Adrenal gland (tissue), 12 donors: ENCODE measurements around the gene GRIFIN. TPM values are rescaled to one million over a fixed set of nuclear protein-coding genes. Genes with fewer than 3 reads are reported as not detected.

ENCODE experiments used
- DNase-seq, 7 donors: peaks; one replicate each; pipeline ENCODE4 v3.0.0-alpha.2; 2019 to 2020
- H3K27ac ChIP-seq, 5 donors: fragments of 200-600 bp; sonication (generic) in 4 of 5; 1 replicate in 3 of 5; 2 replicates in 2 of 5; pipeline versions ENCODE4 v1.5.1 to v1.8.0; 2016 to 2020; ENCODE audit warnings: mild to moderate bottlenecking in 1 of 5
- H3K27me3 ChIP-seq: fragments of 200-600 bp; 2 replicates; pipeline ENCODE4 v1.8.0; 2021
- H3K36me3 ChIP-seq, 2 donors: fragments of 200-600 bp; replicated peaks in 1 of 2; 1 replicate in 1 of 2; 2 replicates in 1 of 2; pipeline versions ENCODE4 v1.5.1 to v1.8.0; 2018 to 2022
- H3K4me1 ChIP-seq, 2 donors: fragments of 200-600 bp; replicated peaks in 1 of 2; 1 replicate in 1 of 2; 2 replicates in 1 of 2; pipeline versions ENCODE4 v1.5.1 to v1.8.0; 2018 to 2021
- H3K4me3 ChIP-seq, 4 donors: fragments of 200-600 bp; sonication (generic) in 3 of 4; one replicate each; pipeline ENCODE4 v1.5.1; 2016 to 2018
- H3K9me3 ChIP-seq, 3 donors: fragments of 200-600 bp; sonication (generic) in 1 of 3; replicated peaks in 1 of 3; 1 replicate in 2 of 3; 2 replicates in 1 of 3; pipeline versions ENCODE4 v1.5.1 to v1.8.0; 2016 to 2021
- POLR2A ChIP-seq, 2 donors: fragments of 450-650 bp; IDR thresholded peaks; one replicate each; pipeline ENCODE4 v1.6.1; 2017; ENCODE audit warnings: antibody characterized with exemption in 2 of 2, mild to moderate bottlenecking in 2 of 2, moderate library complexity in 1 of 2
- WGBS, 4 donors: extraction: QIAGEN DNeasy Blood & Tissue Kit in 2 of 4; methylation state at CpG; one replicate each; pipeline versions ENCODE4 v1.1.5 to v1.1.7; 2013 to 2017; 5-methylcytosine and 5-hydroxymethylcytosine counted together
- intact Hi-C, 2 donors: fragments of 100-400 bp; cut with DNase I; formaldehyde crosslinking; loops; one replicate each; pipeline versions ENCODE4 v1.14.1 to v1.15.0; 2022 to 2023
- polyA plus RNA-seq, 3 donors: library from polyadenylated mRNA; stranded (reverse); fragments of 200-250 nt in 2 of 3; fragments of 350-450 nt in 1 of 3; fragmentation: Illumina TruSeq in 1 of 3; extraction: RNeasy Lipid Tissue Mini Kit (QIAGEN cat#74804) in 1 of 3; gene quantifications; one replicate each; pipeline ENCODE4 v1.2.3, GENCODE V29; 2013 to 2014
- total RNA-seq, 9 donors: library from RNA; depleted of rRNA in 4 of 9; stranded (reverse); fragments of >200 nt in 4 of 9; fragments of 120-200 nt in 1 of 9; fragmentation: NEBNext Ultra II Directional in 1 of 9; extraction: Animal tissue kit (Norgen Biotek cat#: 25700) in 1 of 9; gene quantifications; one replicate each; pipeline versions ENCODE4 v1.1.0 to v1.2.4, GENCODE V29; 2013 to 2023
- TF ChIP-seq, protein P1 (sequence below), 6 experiments: fragments of 450-650 bp in 4 of 6; fragments of 200-600 bp in 2 of 6; sonication (generic) in 1 of 6; IDR thresholded peaks; 1 replicate in 5 of 6; 2 replicates in 1 of 6; pipeline versions ENCODE4 v1.5.1 to v1.8.0; 2016 to 2021; ENCODE audit warnings: antibody characterized with exemption in 6 of 6, mild to moderate bottlenecking in 2 of 6, moderate library complexity in 1 of 6
- donor health status: healthy with polysubstance abuse.
- donor health status: Bipolar disorder and iron deficiency.
- donor health status: DM: yes; HTN: yes; CAD: no.
- donor health status: DM: no; HTN: no; CAD: no.
- donor health status: DM: no; HTN: no; CAD: no.
- donor health status: DM: yes; HTN: yes; CAD: no.

The GRIFIN gene
- total and polyA plus RNA-seq, 12 donors: not detected

DNA sequence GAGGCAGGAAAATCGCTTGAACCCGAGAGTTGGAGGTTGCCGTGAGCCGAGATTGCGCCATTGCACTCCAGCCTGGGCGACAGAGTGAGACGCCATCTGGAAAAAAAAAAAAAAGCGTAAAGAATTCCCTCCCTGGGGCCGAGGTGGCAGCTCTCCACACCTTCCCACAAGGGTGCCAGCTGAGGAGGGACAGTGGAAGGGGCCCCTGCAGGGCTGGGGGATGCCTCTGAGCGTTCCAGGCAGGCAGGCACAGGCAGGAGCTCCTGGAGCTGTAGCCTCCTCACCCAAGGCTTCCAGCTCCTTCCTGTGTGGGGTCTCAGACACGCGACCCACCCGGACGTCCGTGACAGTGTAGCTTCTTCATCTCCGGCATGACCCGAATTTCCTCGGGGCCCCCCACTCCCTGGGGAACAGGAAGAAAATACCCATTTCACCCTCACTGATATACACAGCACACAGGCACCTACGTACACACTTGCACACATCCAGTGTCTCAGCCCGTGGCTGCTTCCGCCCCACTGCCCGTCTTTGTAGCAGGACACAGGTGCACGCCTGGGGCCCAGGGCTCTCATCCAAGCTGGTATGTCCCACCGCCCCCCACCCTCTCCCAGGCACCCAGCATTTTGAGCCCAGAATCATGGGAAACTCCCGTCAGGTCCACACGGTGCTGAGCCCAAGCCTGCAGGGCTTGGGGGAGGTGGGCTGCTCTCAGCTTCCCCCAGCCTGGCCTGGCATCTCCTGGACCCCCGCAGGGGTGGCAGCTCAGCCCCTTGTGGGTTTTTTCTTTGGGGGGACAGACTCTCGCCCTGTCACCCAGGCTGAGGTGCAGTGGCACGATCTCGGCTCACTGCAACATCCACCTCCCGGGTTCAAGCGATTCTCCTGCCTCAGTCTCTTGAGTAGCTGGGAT lies 25.7 kb downstream of the GRIFIN start:
- 47 to 59% (median 53%) methylated on average over 14 to 32 of the region's 32 CpGs for WGBS, 4 donors
- intact Hi-C loops: no loop called here

DNA sequence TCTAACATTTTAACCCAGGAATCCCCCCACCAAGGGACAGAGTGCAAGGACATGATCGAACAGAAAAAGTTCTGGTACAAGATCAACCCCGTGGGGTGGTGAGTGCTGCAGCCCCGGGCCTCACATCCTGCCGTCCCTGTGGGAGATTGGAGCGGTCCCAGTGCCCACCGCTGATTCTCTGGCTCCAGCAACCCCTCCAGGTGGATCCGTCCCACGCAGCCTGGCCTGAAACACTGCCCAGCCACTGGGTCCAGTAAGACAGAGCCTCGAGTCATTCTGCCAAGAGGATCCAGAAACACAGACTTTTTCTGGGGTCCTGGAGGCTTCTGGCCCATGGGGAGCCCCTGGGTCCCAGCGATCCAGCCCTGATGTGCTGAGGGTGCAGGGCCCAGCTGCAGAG lies 29.5 kb downstream of the GRIFIN start:
- 83 to 95% (median 89%) methylated on average over 4 to 10 of the region's 10 CpGs for WGBS, 4 donors
- no peak for TF ChIP-seq POLR2A (IDR thresholded peaks at IDR 0.05)
- TF ChIP-seq, protein P1, sequence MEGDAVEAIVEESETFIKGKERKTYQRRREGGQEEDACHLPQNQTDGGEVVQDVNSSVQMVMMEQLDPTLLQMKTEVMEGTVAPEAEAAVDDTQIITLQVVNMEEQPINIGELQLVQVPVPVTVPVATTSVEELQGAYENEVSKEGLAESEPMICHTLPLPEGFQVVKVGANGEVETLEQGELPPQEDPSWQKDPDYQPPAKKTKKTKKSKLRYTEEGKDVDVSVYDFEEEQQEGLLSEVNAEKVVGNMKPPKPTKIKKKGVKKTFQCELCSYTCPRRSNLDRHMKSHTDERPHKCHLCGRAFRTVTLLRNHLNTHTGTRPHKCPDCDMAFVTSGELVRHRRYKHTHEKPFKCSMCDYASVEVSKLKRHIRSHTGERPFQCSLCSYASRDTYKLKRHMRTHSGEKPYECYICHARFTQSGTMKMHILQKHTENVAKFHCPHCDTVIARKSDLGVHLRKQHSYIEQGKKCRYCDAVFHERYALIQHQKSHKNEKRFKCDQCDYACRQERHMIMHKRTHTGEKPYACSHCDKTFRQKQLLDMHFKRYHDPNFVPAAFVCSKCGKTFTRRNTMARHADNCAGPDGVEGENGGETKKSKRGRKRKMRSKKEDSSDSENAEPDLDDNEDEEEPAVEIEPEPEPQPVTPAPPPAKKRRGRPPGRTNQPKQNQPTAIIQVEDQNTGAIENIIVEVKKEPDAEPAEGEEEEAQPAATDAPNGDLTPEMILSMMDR (IDR thresholded peaks at IDR 0.05): no peak
- Histone ChIP-seq H3K4me3 (no peak overlapping the region), H3K4me1 (peaks cover 2 to 5% of the 10 kb centered on the region in 2 donors), H3K27me3 (no peaks in the 10 kb centered on the region), H3K9me3 (no peaks in the 10 kb centered on the region), H3K27ac (no peak overlapping the region), H3K36me3 (no peaks in the 10 kb centered on the region)
- intact Hi-C loops: no loop called here
- DNase-seq: no peak

More for the DNA sequence above, 25.7 kb downstream of the GRIFIN start:
- peaks cover 7 to 10% of the 10 kb centered on the region in 2 donors for H3K4me1 ChIP-seq
- no peaks in the 10 kb centered on the region for H3K27me3 ChIP-seq
- H3K27ac ChIP-seq: no peak overlapping the region
- H3K36me3 ChIP-seq: no peaks in the 10 kb centered on the region
- H3K9me3 ChIP-seq: no peaks in the 10 kb centered on the region
- TF ChIP-seq POLR2A (IDR thresholded peaks at IDR 0.05): no peak
- TF ChIP-seq, protein P1 (IDR thresholded peaks at IDR 0.05): no peak
- no peak overlapping the region for H3K4me3 ChIP-seq
- DNase-seq: no peak

DNA sequence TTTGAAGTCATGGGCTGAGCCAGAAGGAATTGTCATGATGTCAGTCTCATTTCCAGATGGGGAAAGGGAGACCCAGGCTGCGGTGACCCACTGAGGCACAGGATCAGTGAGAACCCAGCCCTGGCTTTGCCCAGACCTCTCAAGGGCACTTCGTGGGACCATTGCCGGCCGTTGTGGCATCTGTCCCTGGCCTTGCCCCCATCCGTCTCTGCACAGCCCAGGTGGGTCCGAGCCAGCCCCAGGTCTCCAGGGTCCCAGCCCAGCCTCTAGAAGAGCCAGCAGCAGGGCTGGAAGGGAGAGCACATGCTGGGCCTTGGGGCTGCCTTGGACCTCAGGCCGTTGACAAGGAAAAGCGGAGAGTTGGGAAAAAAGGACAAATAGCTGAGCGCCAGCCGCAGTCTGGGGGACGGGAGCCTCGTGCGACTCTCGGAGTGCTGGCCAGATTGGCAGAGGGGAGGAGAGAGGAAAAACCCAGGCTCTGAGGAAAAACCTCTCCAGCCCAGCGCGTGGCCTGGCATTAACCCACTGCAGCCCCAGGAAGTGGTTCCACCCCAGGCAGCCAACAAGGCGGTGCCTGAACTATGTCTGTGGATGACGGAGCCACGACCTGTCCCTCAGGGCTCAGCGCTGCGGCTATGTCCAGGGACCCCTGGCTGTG lies 30.2 kb downstream of the GRIFIN start:
- Histone ChIP-seq H3K4me3 (no peak overlapping the region), H3K36me3 (no peaks in the 10 kb centered on the region), H3K9me3 (no peaks in the 10 kb centered on the region), H3K4me1 (peaks cover 0 to under 1% of the 10 kb centered on the region in 2 donors), H3K27me3 (no peaks in the 10 kb centered on the region), H3K27ac (no peak overlapping the region)
- no peak for TF ChIP-seq POLR2A (IDR thresholded peaks at IDR 0.05)
- TF ChIP-seq, protein P1 (IDR thresholded peaks at IDR 0.05): no peak
- whole genome bisulfite sequencing, 4 donors: 83 to 96% (median 89%) methylated on average over 16 to 21 of the region's 21 CpGs
- intact Hi-C loops: no loop called here
- no peak for DNase-seq

DNA sequence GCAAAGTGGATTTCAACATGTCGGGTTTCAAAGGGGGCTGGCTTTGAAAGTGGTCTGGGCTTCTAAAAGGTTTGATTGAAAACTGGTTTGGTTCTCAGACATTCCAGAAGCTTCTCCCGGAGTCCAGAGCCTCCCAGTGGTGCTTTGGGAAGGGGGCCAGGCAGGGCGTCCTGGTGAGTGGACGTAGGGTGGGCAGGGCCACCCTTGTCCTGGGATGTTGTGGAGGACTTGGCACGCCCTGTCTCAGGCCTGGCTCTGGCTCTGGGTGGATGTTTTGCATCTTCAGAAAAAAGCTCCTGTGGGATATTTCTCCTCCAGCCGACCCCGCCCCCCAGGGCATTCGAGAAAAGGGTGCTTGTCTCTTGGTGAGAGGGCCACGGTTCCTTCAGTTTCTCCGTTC lies 31.2 kb downstream of the GRIFIN start:
- Histone ChIP-seq H3K27me3 (no peaks in the 10 kb centered on the region), H3K36me3 (no peaks in the 10 kb centered on the region), H3K4me1 (no peaks in the 10 kb centered on the region), H3K4me3 (no peak overlapping the region), H3K9me3 (no peaks in the 10 kb centered on the region), H3K27ac (peak overlapping the region in 1 of 5 donors; percentile 21)
- DNase-seq: no peak
- WGBS, 4 donors: 87 to 93% (median 91%) methylated on average over 6 to 10 of the region's 10 CpGs
- intact Hi-C loops: no loop called here
- TF ChIP-seq, protein P1 (IDR thresholded peaks at IDR 0.05): no peak
- TF ChIP-seq POLR2A (IDR thresholded peaks at IDR 0.05): no peak
